GM18507 (cell line): Measurements from ENCODE around the gene FLT3.
A peak's percentile ranks its signal among the peaks of the same experiment; 100 is the strongest.
"Not testable (repeated sequence)": the region's sequence is repeated elsewhere in the genome, so short reads cannot be mapped to it uniquely, and the experiment has no call there.

Experiments
- DNase-seq: peaks from one replicate; pipeline ENCODE4 v3.0.0; 2011; ENCODE audit warnings: low read depth; ENCODE audit not compliant: insufficient read length; ENCODE audit errors: extremely low spot score
- FAIRE-seq: peaks from 2 replicates; lab custom pipeline; 2011; peaks lifted over from hg19 to GRCh38; lab: Jason Lieb, UNC

The FLT3 gene

DNA sequence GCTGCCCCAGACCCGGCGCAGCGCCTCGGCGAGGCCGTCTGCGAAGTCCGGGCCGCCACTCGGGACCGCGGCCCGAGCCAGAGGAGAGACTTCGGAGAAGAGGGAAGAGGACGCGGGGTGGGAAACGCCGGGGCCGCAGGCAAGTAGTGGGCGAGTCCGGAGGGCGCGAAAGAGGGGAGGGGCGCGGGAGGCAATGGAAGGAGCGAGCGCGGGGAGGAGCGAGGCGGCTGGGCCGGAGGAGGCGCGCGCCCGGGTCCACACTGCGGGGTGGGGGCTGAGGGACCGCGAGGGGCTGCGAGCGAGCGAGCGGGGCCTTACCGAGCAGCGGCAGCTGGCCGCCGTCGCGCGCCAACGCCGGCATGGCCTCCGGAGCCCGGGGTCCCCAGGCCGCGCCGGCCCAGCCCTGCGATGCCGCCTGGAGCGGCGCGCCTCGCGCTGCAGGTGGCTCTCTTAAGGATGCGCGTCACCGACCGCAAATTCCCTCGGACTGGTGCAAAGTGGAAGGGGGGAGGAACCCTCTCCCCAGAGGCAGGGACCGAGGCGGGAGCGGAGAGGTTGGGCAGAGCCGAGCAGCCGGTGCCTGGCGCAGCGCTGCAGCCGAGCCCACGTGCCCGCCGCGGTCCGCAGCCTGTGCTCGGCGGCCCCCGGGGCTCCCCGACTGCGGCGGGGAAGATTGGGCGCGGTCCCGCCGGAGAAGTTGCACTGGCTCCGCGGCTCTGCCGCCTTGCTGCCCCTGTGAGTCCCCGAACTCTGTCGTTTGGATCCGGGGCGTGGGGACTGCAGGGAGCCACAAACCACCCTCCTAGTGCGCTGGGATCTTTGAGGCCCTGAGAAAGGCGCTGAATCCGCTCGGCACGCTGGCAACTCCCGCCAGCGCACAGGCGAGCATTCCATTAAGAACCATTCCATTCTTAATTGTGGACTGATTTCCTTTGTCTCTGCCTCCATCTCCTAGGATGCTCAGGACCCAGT, at the start of gene FLT3:
FLT3 (minus strand) TSS at position 427 of the 972 bp plus-strand sequence; CDS start at position 361, 66 bp downstream.
- FAIRE-seq (peak; percentile 55), DNase-seq (peak; percentile 33)

DNA sequence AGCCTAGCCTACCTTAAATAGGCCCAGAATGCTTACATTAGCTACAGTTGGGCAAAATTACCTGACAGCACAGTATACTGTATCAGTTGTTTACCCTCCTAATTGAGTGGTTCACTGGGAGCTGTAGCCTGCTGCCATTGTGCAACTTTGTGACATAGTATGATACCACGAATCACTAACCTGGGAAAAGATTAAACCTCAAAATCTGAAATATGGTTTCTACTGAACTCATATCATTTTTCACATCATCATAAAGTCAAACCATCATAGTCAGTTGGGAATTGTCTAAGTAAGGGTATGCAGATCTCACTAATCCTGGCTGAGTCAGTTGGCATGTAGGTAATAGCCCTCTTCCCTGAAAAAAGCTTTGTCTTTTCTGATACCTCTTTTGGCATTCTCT, 47.1 kb upstream of the FLT3 start:
- DNase-seq (no peak), FAIRE-seq (no peak)

GRCh38 chr13:28145049-28145448, 44.7 kb upstream of the FLT3 start:
- FAIRE-seq = no peak
- DNase-seq = no peak

DNA sequence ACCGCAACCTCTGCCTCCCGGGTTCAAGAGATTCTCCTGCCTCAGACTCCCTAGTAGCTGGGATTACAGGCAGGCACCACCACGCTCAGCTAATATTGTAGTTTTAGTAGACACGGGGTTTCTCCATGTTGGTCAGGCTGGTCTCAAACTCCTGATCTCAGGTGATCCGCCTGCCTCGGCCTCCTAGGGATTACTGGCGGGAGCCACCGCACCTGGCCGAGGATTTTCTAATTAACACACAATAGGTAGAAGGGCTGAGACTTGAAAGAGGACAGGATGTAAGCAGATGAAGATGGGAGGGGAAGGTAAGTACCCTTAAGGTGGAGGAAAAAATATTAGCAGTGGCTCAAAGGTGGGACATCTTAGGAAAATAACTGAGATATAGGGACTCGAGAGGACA, 41.2 kb upstream of the FLT3 start:
- DNase-seq, FAIRE-seq: not testable (repeated sequence)

DNA sequence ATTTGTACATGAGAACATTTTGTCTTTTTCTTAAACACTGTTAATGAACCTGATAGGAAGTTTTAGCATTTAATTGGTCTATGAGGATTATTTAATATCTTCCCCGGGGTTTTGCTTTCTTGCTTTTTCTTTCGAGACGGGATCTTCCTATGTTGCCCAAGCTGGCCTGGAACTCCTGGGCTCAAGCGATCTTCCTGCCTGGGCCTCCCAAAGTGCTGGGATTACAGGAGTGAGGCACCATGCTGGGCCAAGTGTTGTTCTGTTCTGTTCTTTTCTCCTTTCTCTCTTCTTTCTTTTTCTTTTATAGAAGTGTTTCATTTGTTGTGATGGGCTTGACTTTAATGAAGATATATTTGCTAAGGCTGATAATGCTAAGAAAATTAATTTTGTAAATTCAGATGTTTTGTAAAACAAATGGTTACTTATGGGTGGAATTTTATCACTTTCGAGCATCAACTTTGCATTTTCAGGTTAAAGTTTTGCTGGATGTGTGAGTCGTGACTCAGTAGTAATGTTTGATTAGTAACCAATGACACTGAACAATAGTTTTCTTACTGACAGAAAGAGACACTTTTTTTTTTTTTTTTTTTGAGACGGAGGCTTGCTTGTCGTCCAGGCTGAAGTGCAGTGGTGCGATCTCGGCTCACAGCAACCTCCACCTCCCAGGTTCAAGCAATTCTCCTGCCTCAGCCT, 40.2 kb upstream of the FLT3 start:
- DNase-seq (no peak), FAIRE-seq (no peak)

DNA sequence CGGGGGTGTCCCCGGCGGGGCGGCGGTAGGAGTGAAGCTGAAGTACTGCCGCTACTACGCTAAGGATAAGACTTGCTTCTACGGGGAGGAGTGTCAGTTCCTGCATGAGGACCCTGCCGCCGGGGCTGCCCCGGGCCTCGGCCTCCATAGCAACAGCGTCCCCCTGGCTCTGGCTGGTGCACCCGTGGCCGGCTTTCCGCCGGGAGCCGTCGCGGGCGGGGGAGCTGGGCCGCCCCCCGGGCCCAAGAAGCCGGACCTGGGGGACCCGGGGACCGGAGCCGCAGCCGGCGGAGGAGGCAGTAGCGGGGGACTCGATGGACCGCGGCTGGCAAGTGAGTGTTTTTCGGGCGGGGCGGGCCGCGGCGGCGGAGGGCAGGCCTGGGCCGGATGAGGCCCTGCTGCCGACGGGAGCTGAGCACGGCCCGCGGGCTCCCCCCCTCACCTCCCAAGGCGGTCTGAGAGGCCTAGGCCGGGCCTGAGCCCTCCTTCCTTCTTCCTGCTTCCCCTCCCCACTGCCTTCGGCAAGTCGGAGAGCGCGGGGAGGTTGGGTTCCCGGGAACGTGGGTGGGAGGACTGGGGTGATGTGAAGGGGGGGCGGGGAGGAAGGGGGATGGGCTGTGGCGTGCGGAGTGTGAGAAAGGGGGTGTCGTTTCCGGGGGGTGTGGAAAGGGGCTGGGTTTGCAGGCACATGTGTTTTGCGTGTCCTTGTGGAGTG, 38.5 kb upstream of the FLT3 start:
- FAIRE-seq (peak; percentile 92), DNase-seq (peak; percentile 64)

DNA sequence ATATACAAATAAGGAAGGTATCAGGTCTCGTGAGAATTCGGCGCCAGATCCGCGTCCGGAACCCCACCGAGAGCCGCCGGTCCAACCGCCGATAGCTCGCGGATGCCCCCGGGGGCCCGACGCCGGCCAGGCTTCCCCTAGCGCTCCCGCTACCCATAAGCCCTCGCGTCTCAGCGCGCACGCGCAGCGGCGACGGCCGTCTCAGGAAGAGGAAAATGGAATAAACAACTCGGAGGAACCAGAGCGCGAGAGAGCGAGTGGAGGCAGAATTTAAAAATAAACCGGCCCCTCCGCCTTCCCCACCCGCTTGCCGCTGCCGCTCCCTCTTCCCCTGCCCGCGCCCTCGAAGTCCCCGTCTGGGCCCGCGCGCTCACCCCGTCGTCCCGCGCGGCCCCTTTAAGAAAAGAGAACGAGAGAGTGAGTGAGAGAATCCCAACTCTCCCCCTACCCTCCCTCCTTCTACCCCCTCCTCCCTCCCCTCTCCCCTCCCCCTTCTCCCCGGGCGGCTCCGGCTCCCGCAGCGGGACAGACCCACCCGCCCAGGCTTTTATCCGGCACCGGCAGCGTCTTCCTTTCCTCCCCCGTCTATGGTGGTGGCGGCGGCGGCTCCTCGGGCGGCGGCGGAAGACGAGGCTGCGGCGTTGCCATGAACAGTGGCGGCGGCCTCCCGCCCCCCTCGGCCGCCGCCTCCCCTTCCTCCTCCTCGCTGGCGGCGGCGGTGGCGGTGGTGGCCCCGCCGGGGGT, 37.8 kb upstream of the FLT3 start, which contains the start of gene PAN3:
PAN3 (plus strand) TSS at position 534 of the 744 bp plus-strand sequence; CDS start at position 647, 113 bp downstream.
- FAIRE-seq = peak; percentile 89

DNA sequence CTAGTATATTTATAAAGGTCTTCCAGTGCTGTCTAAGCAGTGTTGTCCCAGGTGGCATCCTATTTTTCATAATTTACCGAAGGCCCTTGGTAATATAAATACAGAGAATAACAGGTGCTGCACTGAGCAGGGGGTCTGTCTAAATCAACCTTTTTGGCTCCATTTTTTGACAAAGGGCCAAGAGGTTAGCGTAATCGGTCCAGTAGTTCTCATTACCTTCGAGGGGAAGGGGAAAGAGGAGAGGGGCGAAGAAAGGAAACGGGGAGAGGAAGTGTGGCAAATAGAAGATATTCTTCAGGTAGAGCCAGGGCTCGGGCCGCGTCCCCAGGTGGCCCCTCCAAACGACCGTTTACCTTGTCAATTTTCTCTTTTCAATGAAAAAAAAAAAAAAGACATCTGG, 37.2 kb upstream of the FLT3 start:
- FAIRE-seq (no peak), DNase-seq (no peak)

More for the DNA sequence above, 37.8 kb upstream of the FLT3 start, which contains the start of gene PAN3:
- peak; percentile 80 for DNase-seq

GRCh38 chr13:28136916-28137315, 36.5 kb upstream of the FLT3 start:
- DNase-seq = no peak
- FAIRE-seq = peak; percentile 64

DNA sequence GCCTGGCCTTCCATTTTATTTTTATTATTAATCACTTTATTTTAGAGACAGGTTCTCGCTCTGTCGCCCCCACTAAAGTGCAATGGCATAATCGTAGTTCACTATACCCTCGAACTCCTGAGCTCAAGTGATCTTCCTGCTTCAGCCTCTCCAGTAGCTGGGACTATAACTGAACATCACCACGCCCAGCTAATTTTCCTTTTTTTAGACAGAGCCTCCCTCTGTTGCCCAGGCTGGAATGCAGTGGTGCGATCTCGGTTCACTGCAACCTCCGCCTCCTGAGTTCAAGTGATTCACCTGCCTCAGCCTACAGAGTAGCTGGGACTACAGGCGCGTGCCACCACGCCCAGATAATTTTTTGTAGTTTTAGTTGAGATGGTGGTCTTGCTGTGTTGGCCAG, 31.3 kb upstream of the FLT3 start:
- FAIRE-seq = no peak
- no peak for DNase-seq

DNA sequence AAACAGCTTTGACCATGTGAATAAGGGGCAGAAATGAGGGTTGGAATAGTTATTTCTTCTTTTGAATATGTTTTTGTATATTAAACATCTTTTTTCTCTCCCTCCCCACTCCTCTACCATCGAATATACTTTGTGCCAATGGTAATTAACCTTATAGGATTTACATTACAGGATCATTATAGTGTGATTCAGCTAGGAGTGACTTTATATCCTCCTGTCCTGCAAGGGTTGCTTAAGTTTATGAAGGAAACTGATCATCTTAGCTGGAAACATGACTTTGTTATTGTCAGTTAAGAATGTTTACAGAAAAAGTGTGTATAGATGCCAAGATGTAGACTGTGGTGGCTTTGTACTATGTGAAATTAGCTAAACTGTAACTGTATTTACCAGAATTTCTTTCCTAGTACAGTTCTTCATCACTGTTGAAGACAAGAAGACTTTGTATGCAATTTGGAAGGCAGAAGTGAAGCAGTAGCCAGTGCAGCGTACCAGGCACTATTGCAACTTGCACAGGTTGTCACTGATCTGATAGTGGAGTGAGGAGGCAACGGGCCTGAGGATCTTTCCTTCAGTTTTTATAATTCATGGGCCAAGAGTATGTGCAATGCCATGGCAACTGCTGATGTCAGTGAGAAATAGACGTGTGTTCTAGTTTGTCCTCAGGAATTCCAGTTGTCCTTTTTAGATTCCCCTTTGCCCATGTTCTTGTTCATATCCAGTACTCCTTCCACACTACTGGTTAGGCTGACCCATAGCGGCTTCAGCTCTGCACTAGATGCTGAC, 29.7 kb upstream of the FLT3 start:
- FAIRE-seq (no peak), DNase-seq (no peak)

- FAIRE-seq = no peak
- DNase-seq = no peak
Observed at GRCh38 chr13:28128926-28129325, 28.6 kb upstream of the FLT3 start.

GRCh38 chr13:28128030-28128429, 27.7 kb upstream of the FLT3 start:
- FAIRE-seq (no peak), DNase-seq (no peak)

DNA sequence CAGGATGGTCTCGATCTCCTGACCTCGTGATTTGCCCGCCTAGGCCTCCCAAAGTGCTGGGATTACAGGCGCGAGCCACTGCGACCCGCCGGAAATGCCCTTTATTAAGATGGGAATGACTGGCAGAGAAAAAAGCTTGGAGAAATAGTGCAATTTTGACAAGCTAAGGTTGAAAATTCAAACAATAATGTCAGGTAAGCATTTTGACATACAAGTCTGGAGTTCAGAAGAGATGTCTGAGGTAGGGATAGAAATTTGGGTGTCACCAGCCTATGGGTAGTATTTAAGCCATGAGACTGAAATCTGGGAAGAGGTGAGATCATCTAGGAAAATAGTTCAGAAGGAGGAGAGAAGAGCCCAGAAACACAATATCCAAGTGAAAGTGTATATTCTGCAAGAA, 20.8 kb upstream of the FLT3 start:
- no peak for DNase-seq
- FAIRE-seq = no peak

GRCh38 chr13:28120317-28120716, 19.9 kb upstream of the FLT3 start:
- DNase-seq = no peak
- FAIRE-seq = no peak

GRCh38 chr13:28117689-28118377, 17.5 kb upstream of the FLT3 start:
- DNase-seq (no peak), FAIRE-seq (no peak)

DNA sequence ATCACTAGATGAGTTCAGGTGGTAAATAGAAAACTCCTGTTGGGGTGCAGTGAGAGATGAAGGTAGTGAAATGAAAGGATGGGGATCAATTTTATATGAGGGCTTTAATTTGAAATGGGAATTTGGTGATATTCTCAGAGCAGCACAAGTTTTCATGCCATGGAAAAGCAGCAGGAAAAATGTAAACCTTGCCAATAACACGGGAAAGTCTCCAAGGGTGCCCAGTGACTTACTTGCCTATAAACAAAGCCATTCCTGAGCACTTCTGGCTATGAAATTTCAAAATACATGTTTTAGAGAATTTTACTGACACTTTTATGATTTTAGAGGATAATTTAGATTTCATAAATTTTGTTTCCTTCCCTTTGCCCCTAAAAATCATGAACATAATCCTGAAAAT, 16.4 kb upstream of the FLT3 start:
- FAIRE-seq = no peak
- no peak for DNase-seq

DNA sequence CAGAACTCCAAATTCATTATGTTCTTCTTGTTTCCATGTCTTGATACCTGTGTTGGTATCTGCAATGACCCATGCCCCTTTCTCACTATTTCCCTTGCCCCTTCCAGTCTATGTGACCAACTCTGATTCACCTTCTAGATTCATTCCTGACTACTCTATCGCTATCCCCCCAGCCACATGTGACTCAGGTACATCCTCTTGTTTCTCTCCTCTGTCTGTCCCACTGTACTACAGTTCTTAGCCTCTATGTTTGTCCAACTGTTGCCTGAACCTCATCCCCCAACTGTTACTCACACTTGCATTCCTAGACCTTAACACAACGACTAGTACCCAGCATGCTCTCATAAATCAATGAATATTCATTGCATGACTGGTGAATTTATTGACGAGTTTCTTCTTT, 10.0 kb upstream of the FLT3 start:
- DNase-seq = no peak
- no peak for FAIRE-seq
